ENCODE data around the gene ADGRV1. TPM values are rescaled to one million over a fixed set of nuclear protein-coding genes. Genes with fewer than 3 reads are reported as not detected.

ADGRV1 gene
- polyA plus RNA-seq, 1 donor from 2014 or later = 3.7 TPM

DNA sequence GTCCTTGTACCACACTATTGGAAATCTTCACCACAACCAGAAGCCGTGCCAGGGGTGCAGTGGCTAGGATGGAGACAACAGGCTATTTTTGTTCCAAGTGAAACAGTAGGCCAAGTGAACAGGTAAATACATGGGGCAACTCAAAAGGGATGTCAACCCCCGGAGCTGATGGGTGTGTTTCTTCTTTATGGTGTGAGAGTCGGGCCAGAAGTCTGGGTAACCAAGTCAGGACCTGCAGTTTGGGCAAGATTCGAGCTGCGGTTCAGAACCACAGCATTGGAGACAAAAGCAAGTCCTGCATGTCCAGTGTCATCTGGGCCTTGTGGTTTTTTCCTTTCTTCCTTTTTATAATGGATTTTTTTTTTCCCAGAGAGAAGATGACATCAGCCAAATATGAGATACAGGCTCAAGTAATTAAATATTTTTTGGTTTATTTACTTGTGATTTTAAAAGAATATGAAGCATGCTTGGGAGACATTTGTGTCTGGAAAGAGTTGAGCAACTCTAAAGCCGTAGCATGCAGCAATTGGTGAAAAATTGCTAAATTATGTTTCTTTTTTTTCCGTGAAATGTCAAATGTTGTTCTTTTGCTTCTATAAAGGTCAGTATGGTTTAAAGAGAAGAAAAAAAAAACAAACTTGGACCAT is 562.9 kb downstream of the ADGRV1 start:
- no peaks in the 10 kb centered on the region for H3K9me2 ChIP-seq (ENCODE audit: insufficient read depth, low read length)
- H3K27ac ChIP-seq (ENCODE audit: low read length) = no peak overlapping the region
- no peak overlapping the region for H3K4me2 ChIP-seq (ENCODE audit: low read length)
- H3K4me3 ChIP-seq (ENCODE audit: low read length) = no peak overlapping the region
- no peaks in the 10 kb centered on the region for H3K9me3 ChIP-seq (ENCODE audit: low read length)
- H2AFZ ChIP-seq (ENCODE audit: low read depth, low read length) = no peak overlapping the region
- no peaks in the 10 kb centered on the region for H3K27me3 ChIP-seq (ENCODE audit: insufficient read depth, low read depth, low read length)
- H3K79me2 ChIP-seq (replicated peaks; ENCODE audit: insufficient read depth, low read length) = no peaks in the 10 kb centered on the region
- TF ChIP-seq EZH2 (IDR thresholded peaks at IDR 0.05; ENCODE audit: borderline replicate concordance, insufficient read depth, low read length, poor library complexity, severe bottlenecking) (no peak), RAD21 (conservative IDR thresholded peaks at IDR 0.05) (no peak), POLR2AphosphoS5 (IDR thresholded peaks at IDR 0.05) (no peak), EP300 (conservative IDR thresholded peaks at IDR 0.05; ENCODE audit: poor library complexity, severe bottlenecking) (no peak), TAF1 (IDR thresholded peaks at IDR 0.05; ENCODE audit: low read depth) (no peak), SMC3 (conservative IDR thresholded peaks at IDR 0.05; ENCODE audit: poor library complexity) (no peak), MXI1 (conservative IDR thresholded peaks at IDR 0.05; ENCODE audit: poor library complexity, severe bottlenecking) (no peak)
- TF ChIP-seq, protein P1, sequence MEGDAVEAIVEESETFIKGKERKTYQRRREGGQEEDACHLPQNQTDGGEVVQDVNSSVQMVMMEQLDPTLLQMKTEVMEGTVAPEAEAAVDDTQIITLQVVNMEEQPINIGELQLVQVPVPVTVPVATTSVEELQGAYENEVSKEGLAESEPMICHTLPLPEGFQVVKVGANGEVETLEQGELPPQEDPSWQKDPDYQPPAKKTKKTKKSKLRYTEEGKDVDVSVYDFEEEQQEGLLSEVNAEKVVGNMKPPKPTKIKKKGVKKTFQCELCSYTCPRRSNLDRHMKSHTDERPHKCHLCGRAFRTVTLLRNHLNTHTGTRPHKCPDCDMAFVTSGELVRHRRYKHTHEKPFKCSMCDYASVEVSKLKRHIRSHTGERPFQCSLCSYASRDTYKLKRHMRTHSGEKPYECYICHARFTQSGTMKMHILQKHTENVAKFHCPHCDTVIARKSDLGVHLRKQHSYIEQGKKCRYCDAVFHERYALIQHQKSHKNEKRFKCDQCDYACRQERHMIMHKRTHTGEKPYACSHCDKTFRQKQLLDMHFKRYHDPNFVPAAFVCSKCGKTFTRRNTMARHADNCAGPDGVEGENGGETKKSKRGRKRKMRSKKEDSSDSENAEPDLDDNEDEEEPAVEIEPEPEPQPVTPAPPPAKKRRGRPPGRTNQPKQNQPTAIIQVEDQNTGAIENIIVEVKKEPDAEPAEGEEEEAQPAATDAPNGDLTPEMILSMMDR (IDR thresholded peaks at IDR 0.05; ENCODE audit: poor library complexity, severe bottlenecking) = no peak
- TF ChIP-seq, protein P2, sequence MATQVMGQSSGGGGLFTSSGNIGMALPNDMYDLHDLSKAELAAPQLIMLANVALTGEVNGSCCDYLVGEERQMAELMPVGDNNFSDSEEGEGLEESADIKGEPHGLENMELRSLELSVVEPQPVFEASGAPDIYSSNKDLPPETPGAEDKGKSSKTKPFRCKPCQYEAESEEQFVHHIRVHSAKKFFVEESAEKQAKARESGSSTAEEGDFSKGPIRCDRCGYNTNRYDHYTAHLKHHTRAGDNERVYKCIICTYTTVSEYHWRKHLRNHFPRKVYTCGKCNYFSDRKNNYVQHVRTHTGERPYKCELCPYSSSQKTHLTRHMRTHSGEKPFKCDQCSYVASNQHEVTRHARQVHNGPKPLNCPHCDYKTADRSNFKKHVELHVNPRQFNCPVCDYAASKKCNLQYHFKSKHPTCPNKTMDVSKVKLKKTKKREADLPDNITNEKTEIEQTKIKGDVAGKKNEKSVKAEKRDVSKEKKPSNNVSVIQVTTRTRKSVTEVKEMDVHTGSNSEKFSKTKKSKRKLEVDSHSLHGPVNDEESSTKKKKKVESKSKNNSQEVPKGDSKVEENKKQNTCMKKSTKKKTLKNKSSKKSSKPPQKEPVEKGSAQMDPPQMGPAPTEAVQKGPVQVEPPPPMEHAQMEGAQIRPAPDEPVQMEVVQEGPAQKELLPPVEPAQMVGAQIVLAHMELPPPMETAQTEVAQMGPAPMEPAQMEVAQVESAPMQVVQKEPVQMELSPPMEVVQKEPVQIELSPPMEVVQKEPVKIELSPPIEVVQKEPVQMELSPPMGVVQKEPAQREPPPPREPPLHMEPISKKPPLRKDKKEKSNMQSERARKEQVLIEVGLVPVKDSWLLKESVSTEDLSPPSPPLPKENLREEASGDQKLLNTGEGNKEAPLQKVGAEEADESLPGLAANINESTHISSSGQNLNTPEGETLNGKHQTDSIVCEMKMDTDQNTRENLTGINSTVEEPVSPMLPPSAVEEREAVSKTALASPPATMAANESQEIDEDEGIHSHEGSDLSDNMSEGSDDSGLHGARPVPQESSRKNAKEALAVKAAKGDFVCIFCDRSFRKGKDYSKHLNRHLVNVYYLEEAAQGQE (IDR thresholded peaks at IDR 0.05; ENCODE audit: borderline replicate concordance) = no peak
- H4K20me1 ChIP-seq (ENCODE audit: insufficient read depth) = no peaks in the 10 kb centered on the region
- H3K36me3 ChIP-seq (ENCODE audit: insufficient read depth, low read length) = no peaks in the 10 kb centered on the region
- H3F3A ChIP-seq (ENCODE audit: insufficient read depth, low read length, poor library complexity, severe bottlenecking) = no peaks in the 10 kb centered on the region
- H3K9ac ChIP-seq (ENCODE audit: low read length) = no peak overlapping the region

DNA sequence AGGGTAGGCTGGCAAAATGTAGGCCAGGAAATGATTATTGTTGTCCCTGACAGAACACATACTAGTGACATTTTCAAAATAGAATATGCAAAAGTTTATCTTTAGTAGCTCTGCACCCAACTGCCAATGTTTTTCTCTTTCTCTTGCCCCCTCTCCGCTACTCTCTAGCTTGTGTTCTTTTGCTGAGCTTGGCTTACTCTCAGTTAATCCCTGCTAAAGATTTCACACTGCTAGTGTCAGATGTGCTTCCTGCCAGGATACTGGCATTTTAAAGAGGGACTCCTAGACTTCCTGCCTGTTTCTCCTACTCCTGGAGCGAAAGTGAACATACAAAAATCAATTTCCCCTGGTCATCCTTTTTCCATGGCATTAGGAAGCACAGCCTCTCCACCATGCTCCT is 564.1 kb downstream of the ADGRV1 start:
- Histone ChIP-seq H3K9me3 (ENCODE audit: low read length) (no peaks in the 10 kb centered on the region), H3K4me3 (ENCODE audit: low read length) (no peak overlapping the region), H3K27ac (ENCODE audit: low read length) (no peak overlapping the region), H2AFZ (ENCODE audit: low read depth, low read length) (no peak overlapping the region), H3K79me2 (replicated peaks; ENCODE audit: insufficient read depth, low read length) (no peaks in the 10 kb centered on the region), H3K9ac (ENCODE audit: low read length) (no peak overlapping the region), H3F3A (ENCODE audit: insufficient read depth, low read length, poor library complexity, severe bottlenecking) (no peaks in the 10 kb centered on the region), H3K4me2 (ENCODE audit: low read length) (no peak overlapping the region), H3K36me3 (ENCODE audit: insufficient read depth, low read length) (no peaks in the 10 kb centered on the region), H3K27me3 (ENCODE audit: insufficient read depth, low read depth, low read length) (no peaks in the 10 kb centered on the region), H4K20me1 (ENCODE audit: insufficient read depth) (no peaks in the 10 kb centered on the region), H3K9me2 (ENCODE audit: insufficient read depth, low read length) (no peaks in the 10 kb centered on the region)
- TF ChIP-seq RAD21 (conservative IDR thresholded peaks at IDR 0.05) = no peak
- TF ChIP-seq POLR2AphosphoS5 (IDR thresholded peaks at IDR 0.05) = no peak
- TF ChIP-seq SMC3 (conservative IDR thresholded peaks at IDR 0.05; ENCODE audit: poor library complexity) = no peak
- no peak for TF ChIP-seq MXI1 (conservative IDR thresholded peaks at IDR 0.05; ENCODE audit: poor library complexity, severe bottlenecking)
- no peak for TF ChIP-seq EP300 (conservative IDR thresholded peaks at IDR 0.05; ENCODE audit: poor library complexity, severe bottlenecking)
- TF ChIP-seq, protein P2 (IDR thresholded peaks at IDR 0.05; ENCODE audit: borderline replicate concordance) = no peak
- TF ChIP-seq EZH2 (IDR thresholded peaks at IDR 0.05; ENCODE audit: borderline replicate concordance, insufficient read depth, low read length, poor library complexity, severe bottlenecking) = no peak
- no peak for TF ChIP-seq TAF1 (IDR thresholded peaks at IDR 0.05; ENCODE audit: low read depth)

Measured in neural cell (in vitro differentiated cells).